Ovary (tissue), 9 donors: ENCODE data around the gene CELF4. TPM values are rescaled to one million over a fixed set of nuclear protein-coding genes. Genes with fewer than 3 reads are reported as not detected.

Experiments
- DNase-seq, 5 donors: peaks; one replicate each; pipeline ENCODE4 v3.0.0-alpha.2; 2019 to 2020
- H3K27ac ChIP-seq, 2 donors: fragments of 200-600 bp; one replicate each; pipeline versions ENCODE4 v1.5.1 to v1.8.0; 2019 to 2022
- H3K27me3 ChIP-seq: fragments of 200-600 bp; one replicate; pipeline ENCODE4 v1.8.0; 2022
- H3K36me3 ChIP-seq: fragments of 200-600 bp; sonication (generic); one replicate; pipeline ENCODE4 v1.5.1; 2019
- H3K4me1 ChIP-seq: one replicate; pipeline ENCODE4 v1.8.1; 2013; ENCODE audit warnings: mild to moderate bottlenecking, moderate library complexity; ENCODE audit not compliant: insufficient read depth
- H3K4me3 ChIP-seq: fragments of 200-600 bp; sonication (generic); one replicate; pipeline ENCODE4 v1.5.1; 2017
- H3K9me3 ChIP-seq, 2 donors: fragments of 200-600 bp in 1 of 2; sonication (generic) in 1 of 2; one replicate each; pipeline versions ENCODE4 v1.5.1 to v1.8.1; 2013 to 2019; ENCODE audit warnings: mild to moderate bottlenecking in 1 of 2, moderate library complexity in 1 of 2
- EP300 ChIP-seq: sonication (generic); formaldehyde crosslinking; IDR thresholded peaks from one replicate; pipeline ENCODE4 v1.6.1; 2017; ENCODE audit warnings: antibody characterized with exemption
- POLR2A ChIP-seq: fragments of 450-650 bp; IDR thresholded peaks from one replicate; pipeline ENCODE4 v1.6.1; 2017; ENCODE audit warnings: antibody characterized with exemption, mild to moderate bottlenecking, moderate library complexity
- WGBS, 3 donors: extraction: QIAGEN DNeasy Blood & Tissue Kit in 1 of 3; methylation state at CpG; one replicate each; pipeline versions ENCODE4 v1.1.5 to v1.1.7; 2013 to 2017; 5-methylcytosine and 5-hydroxymethylcytosine counted together
- intact Hi-C, 4 donors: fragments of 100-400 bp; cut with DNase I; formaldehyde crosslinking; loops; one replicate each; pipeline versions ENCODE4 v1.11.0 to v1.15.1; 2022 to 2023
- polyA plus RNA-seq, 2 donors: library from polyadenylated mRNA; stranded (reverse); fragments of 200-250 nt in 1 of 2; fragments of 350-450 nt in 1 of 2; fragmentation: Illumina TruSeq in 1 of 2; extraction: RNeasy Lipid Tissue Mini Kit (QIAGEN cat#74804) in 1 of 2; gene quantifications; one replicate each; pipeline ENCODE4 v1.2.3, GENCODE V29; 2013 to 2014
- total RNA-seq, 7 donors: library from RNA; depleted of rRNA in 2 of 7; stranded (reverse); fragments of >200 nt in 2 of 7; fragmentation: NEBNext Ultra II Directional in 3 of 7; extraction: Animal tissue kit (Norgen Biotek cat#: 25700) in 3 of 7; gene quantifications; one replicate each; pipeline versions ENCODE4 v1.1.0 to v1.2.4, GENCODE V29; 2016 to 2023
- TF ChIP-seq, protein P1 (sequence below), 3 donors: fragments of 450-650 bp in 2 of 3; fragments of 200-600 bp in 1 of 3; IDR thresholded peaks; one replicate each; pipeline versions ENCODE4 v1.5.1 to v1.8.0; 2016 to 2022; ENCODE audit warnings: antibody characterized with exemption in 3 of 3, mild to moderate bottlenecking in 1 of 3
- donor health status: DM: no; HTN: no; CAD: no; lungs with moderate emphysema.
- donor health status: DM: no; HTN: no; CAD: no.
- donor health status: Bipolar disorder and iron deficiency.
- donor health status: DM: yes; HTN: yes; CAD: no.
- donor health status: DM: no; HTN: no; CAD: no.
- donor health status: DM: yes; HTN: yes; CAD: no.

The CELF4 gene
- total and polyA plus RNA-seq, 9 donors = 0.15 to 1.6 (median 1.1) TPM; not detected in 1

DNA sequence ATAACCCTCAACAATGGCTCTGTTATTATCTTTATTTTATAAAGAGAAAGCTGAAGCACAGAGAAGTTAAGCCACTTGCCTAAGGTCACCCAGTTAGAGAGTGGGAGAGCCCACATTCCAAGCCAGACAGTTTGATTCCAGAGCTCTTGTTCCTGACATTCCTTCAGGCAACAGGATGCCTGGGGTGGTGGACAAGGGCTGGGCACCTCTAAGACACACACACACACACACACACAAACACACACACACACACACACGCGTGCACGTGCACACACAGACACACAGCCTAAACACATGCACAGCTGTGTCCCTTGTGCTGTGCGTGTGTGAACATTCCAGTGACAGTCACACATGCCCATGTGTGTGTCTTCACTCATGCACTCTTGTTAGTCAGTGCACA lies 26.4 kb downstream of the CELF4 start:
- no peaks in the 10 kb centered on the region for H3K36me3 ChIP-seq
- no peaks in the 10 kb centered on the region for H3K27me3 ChIP-seq
- H3K4me1 ChIP-seq = no peaks in the 10 kb centered on the region
- WGBS, 3 donors = 78 to 88% (median 81%) methylated on average over 4 of the region's 4 CpGs
- H3K9me3 ChIP-seq = no peaks in the 10 kb centered on the region
- no peak for DNase-seq
- H3K27ac ChIP-seq = no peak overlapping the region
- no peak overlapping the region for H3K4me3 ChIP-seq
- intact Hi-C loops = loop anchor here in 3 of 4 donors (5.0 to 10.0 kb wide), 3 partner anchors 97 to 197 kb away; no protein-coding TSS in a partner anchor
- no peak for TF ChIP-seq EP300
- TF ChIP-seq, protein P1, sequence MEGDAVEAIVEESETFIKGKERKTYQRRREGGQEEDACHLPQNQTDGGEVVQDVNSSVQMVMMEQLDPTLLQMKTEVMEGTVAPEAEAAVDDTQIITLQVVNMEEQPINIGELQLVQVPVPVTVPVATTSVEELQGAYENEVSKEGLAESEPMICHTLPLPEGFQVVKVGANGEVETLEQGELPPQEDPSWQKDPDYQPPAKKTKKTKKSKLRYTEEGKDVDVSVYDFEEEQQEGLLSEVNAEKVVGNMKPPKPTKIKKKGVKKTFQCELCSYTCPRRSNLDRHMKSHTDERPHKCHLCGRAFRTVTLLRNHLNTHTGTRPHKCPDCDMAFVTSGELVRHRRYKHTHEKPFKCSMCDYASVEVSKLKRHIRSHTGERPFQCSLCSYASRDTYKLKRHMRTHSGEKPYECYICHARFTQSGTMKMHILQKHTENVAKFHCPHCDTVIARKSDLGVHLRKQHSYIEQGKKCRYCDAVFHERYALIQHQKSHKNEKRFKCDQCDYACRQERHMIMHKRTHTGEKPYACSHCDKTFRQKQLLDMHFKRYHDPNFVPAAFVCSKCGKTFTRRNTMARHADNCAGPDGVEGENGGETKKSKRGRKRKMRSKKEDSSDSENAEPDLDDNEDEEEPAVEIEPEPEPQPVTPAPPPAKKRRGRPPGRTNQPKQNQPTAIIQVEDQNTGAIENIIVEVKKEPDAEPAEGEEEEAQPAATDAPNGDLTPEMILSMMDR (IDR thresholded peaks at IDR 0.05) = no peak
- TF ChIP-seq POLR2A = no peak

DNA sequence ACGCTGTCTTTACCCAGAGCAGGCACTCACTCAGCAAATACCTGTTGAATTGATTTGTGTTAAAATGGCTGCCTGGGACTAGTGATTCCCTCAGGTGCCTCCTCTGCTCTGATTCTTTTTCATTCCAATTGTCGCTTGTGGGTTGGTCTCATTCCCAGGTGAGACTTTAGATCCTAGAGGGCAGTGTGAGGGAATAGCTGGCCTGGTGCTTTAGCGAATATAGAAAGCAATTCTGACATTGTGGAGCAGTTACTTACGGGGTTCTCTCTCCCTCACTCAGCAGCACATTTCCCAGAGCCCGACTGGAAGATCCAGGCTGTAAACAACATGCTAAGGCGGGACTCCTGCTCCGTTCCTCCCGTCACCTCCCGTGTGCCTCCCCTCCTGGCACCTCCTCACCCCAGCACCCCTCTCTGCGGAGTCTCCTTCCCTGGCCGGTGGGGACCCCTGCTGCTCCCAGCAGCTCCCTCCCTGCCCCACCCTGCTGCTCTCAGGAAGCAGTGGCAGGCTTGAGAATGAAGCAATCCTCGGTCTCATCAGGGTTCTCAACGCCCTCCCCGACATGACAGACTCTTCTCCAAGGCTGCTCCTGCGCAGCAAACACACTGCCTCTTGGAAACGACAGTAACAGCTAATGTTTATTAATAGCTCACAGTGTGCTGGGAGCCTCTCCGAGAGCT lies 26.9 kb downstream of the CELF4 start:
- Histone ChIP-seq H3K36me3 (no peaks in the 10 kb centered on the region), H3K27ac (no peak overlapping the region), H3K4me1 (no peaks in the 10 kb centered on the region), H3K4me3 (no peak overlapping the region), H3K27me3 (no peaks in the 10 kb centered on the region), H3K9me3 (no peaks in the 10 kb centered on the region)
- 32 to 38% (median 34%) methylated on average over 17 of the region's 17 CpGs for WGBS, 3 donors
- DNase-seq = no peak
- intact Hi-C loops = loop anchor here in 3 of 4 donors (5.0 to 10.0 kb wide), 3 partner anchors 96 to 196 kb away; no protein-coding TSS in a partner anchor
- TF ChIP-seq EP300 (no peak), POLR2A (no peak)
- TF ChIP-seq, protein P1 (IDR thresholded peaks at IDR 0.05) = no peak

DNA sequence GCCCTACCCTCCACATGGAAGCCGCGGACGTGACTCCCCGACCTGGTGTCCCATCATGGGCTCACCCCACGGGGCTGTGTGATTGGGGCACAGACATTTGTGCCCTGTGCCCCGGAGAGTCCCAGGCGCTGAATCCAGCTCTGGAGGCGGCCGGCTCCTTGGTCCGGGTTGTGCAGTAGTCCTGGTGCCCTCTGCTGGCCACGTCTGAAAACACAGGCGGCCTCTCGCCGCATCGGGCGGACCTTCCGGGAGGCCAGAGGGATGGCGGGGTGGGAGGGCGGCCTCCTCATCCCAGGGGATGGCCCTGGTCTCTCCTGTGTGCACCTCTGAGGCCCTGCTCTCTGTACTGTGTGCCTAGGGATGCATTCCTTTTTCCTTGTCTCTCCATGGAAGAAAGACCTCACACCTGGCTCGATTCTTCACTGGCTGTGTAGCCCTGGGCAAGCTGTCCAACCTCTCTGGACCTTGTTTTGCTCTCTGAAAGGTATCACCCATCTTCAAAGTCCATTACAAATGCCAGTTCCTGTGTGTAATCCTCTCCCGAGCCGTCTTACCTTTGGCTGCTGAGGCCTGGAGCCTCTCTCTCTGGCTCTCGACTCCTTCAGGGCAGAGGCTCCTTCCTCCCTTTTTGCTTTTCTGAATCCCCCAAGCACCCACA lies 27.6 kb downstream of the CELF4 start:
- Histone ChIP-seq H3K27me3 (no peaks in the 10 kb centered on the region), H3K9me3 (no peaks in the 10 kb centered on the region), H3K4me3 (no peak overlapping the region), H3K4me1 (no peaks in the 10 kb centered on the region), H3K27ac (no peak overlapping the region), H3K36me3 (no peaks in the 10 kb centered on the region)
- WGBS, 3 donors = 13 to 15% (median 14%) methylated on average over 23 of the region's 23 CpGs
- intact Hi-C loops = loop anchor here in 3 of 4 donors (5.0 to 10.0 kb wide), 3 partner anchors 96 to 196 kb away; no protein-coding TSS in a partner anchor
- peak; percentile 68 to 87 (median 79) for DNase-seq
- TF ChIP-seq EP300 (no peak), POLR2A (no peak)
- TF ChIP-seq, protein P1 (IDR thresholded peaks at IDR 0.05) = peak; percentile 62 to 85 (median 76)

DNA sequence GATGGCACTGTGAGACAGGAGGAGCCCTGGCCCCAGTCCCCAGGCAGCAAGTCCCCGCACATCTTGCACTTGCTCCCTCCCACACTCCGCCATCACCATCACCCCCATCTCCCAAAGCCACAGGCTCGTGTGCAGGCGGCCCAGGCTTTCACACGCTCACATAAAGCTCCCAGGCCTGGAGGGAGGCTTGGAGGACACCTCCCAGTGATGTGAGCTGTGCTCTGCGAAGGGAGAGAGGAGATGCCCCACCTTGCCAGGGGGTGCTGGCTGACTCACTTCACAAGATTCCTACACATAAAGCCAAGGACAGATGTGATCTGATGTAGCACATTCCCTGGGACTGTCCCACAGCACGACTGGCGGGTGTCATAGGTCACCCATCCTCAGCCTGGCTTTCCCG lies 28.9 kb downstream of the CELF4 start:
- Histone ChIP-seq H3K27ac (no peak overlapping the region), H3K4me1 (no peaks in the 10 kb centered on the region), H3K9me3 (no peaks in the 10 kb centered on the region), H3K36me3 (no peaks in the 10 kb centered on the region), H3K27me3 (no peaks in the 10 kb centered on the region), H3K4me3 (no peak overlapping the region)
- 85 to 93% (median 89%) methylated on average over 9 of the region's 9 CpGs for WGBS, 3 donors
- TF ChIP-seq POLR2A (no peak), EP300 (no peak)
- TF ChIP-seq, protein P1 (IDR thresholded peaks at IDR 0.05) = no peak
- intact Hi-C loops = loop anchor here in 3 of 4 donors (5.0 to 10.0 kb wide), 3 partner anchors 94 to 194 kb away; no protein-coding TSS in a partner anchor
- no peak for DNase-seq
